HepG2 (cell line): ENCODE measurements around the gene MAP3K8. TPM values are rescaled to one million over a fixed set of nuclear protein-coding genes. Genes with fewer than 3 reads are reported as not detected.

ENCODE experiments used
- AKAP8 ChIP-seq: sonication (generic); formaldehyde crosslinking; IDR thresholded peaks from 2 replicates; pipeline ENCODE4 v1.5.1; 2020; ENCODE audit warnings: mild to moderate bottlenecking, missing genetic modification reagents
- CCAR2 ChIP-seq: fragments of 200-400 bp; formaldehyde crosslinking; optimal IDR thresholded peaks from 2 replicates; pipeline ENCODE3; 2018; ENCODE audit warnings: low read depth, mild to moderate bottlenecking, low read length, moderate library complexity
- CCDC6 ChIP-seq: sonication (generic); formaldehyde crosslinking; IDR thresholded peaks from 2 replicates; pipeline ENCODE4 v1.8.1; 2022; ENCODE audit warnings: mild to moderate bottlenecking, missing genetic modification reagents, moderate library complexity
- HNRNPH1 ChIP-seq: fragments of 200-400 bp; formaldehyde crosslinking; optimal IDR thresholded peaks from 2 replicates; pipeline ENCODE3; 2017; ENCODE audit warnings: mild to moderate bottlenecking, low read depth, low read length
- MBD4 ChIP-seq: IDR thresholded peaks from 2 replicates; pipeline ENCODE4 v1.6.1; 2012; ENCODE audit warnings: low read length, inconsistent platforms, borderline replicate concordance
- NCOA5 ChIP-seq: sonication (generic); formaldehyde crosslinking; IDR thresholded peaks from 2 replicates; pipeline ENCODE4 v1.4.0; 2020; ENCODE audit warnings: missing genetic modification reagents
- PCBP1 ChIP-seq: fragments of 200-400 bp; formaldehyde crosslinking; IDR thresholded peaks from 2 replicates; pipeline ENCODE4 v1.6.1; 2017; ENCODE audit warnings: mild to moderate bottlenecking, low read depth, low read length, borderline replicate concordance
- RFX1 ChIP-seq: fragments of 450-650 bp; IDR thresholded peaks from 2 replicates; pipeline ENCODE4 v1.6.1; 2017
- RXRA ChIP-seq: sonication (generic); formaldehyde crosslinking; IDR thresholded peaks from 2 replicates; pipeline ENCODE4 v1.5.1; 2020; ENCODE audit warnings: missing genetic modification reagents
- SOX5 ChIP-seq: IDR thresholded peaks from 2 replicates; pipeline ENCODE4 v1.6.1; 2016; ENCODE audit warnings: borderline replicate concordance
- STAT5B ChIP-seq: sonication (generic); formaldehyde crosslinking; IDR thresholded peaks from 2 replicates; pipeline ENCODE4 v1.4.0; 2020; ENCODE audit warnings: missing genetic modification reagents
- ZNF333 ChIP-seq: sonication (generic); formaldehyde crosslinking; IDR thresholded peaks from 2 replicates; pipeline ENCODE4 v1.4.0; 2020; ENCODE audit warnings: mild to moderate bottlenecking, missing genetic modification reagents, borderline replicate concordance
- ZNF678 ChIP-seq: sonication (generic); formaldehyde crosslinking; IDR thresholded peaks from 2 replicates; pipeline ENCODE4 v1.4.0; 2020; ENCODE audit warnings: mild to moderate bottlenecking, missing genetic modification reagents
- ZNF776 ChIP-seq: sonication (generic); formaldehyde crosslinking; IDR thresholded peaks from 2 replicates; pipeline ENCODE4 v1.4.0; 2020; ENCODE audit warnings: mild to moderate bottlenecking, missing genetic modification reagents
- ZNF782 ChIP-seq: sonication (generic); formaldehyde crosslinking; IDR thresholded peaks from 2 replicates; pipeline ENCODE4 v1.4.0; 2020; ENCODE audit warnings: missing genetic modification reagents, mild to moderate bottlenecking, borderline replicate concordance
- polyA plus RNA-seq, 8 experiments: library from polyadenylated mRNA; depleted of rRNA in 3 of 8; stranded (reverse) in 7 of 8; unstranded in 1 of 8; fragments of >200 nt; fragmentation: Illumina TruSeq in 4 of 8; extraction: Trizol in 4 of 8; gene quantifications; 2 replicates each; pipeline versions ENCODE4 v1.2.1 to v1.2.3, GENCODE V29; 2011 to 2016; ENCODE audit warnings: low read depth in 4 of 8, missing spikeins in 1 of 8, mixed read lengths in 1 of 8; ENCODE audit not compliant: insufficient read depth in 1 of 8
- total RNA-seq, 5 experiments: library from RNA; depleted of rRNA; stranded (reverse); fragments of >200 nt; fragmentation: Illumina TruSeq; extraction: Trizol; gene quantifications; 2 replicates each; pipeline ENCODE4 v1.2.3, GENCODE V29; 2016; ENCODE audit warnings: low read depth in 1 of 5
- TF ChIP-seq, protein P1 (sequence below): IDR thresholded peaks from 2 replicates; pipeline ENCODE4 v1.6.1; 2016; ENCODE audit warnings: mild to moderate bottlenecking
- TF ChIP-seq, protein P2 (sequence below): sonication (generic); formaldehyde crosslinking; IDR thresholded peaks from 2 replicates; pipeline ENCODE4 v1.4.0; 2020; ENCODE audit warnings: mild to moderate bottlenecking, low read depth, missing genetic modification reagents
- TF ChIP-seq, protein P3 (sequence below): IDR thresholded peaks from 2 replicates; pipeline ENCODE4 v1.6.1; 2016; ENCODE audit warnings: mild to moderate bottlenecking, missing biosample characterization, missing genetic modification reagents
- TF ChIP-seq, protein P4 (sequence below): sonication (generic); formaldehyde crosslinking; IDR thresholded peaks from 2 replicates; pipeline ENCODE4 v1.4.0; 2020; ENCODE audit warnings: missing genetic modification reagents, mild to moderate bottlenecking, borderline replicate concordance
- TF ChIP-seq, protein P5 (sequence below), 2 experiments: sonication (generic) in 1 of 2; formaldehyde crosslinking in 1 of 2; IDR thresholded peaks; 2 replicates each; pipeline versions ENCODE4 v1.4.0 to v1.6.1; 2018 to 2020; ENCODE audit warnings: missing genetic modification reagents in 2 of 2, borderline replicate concordance in 1 of 2, low read depth in 1 of 2, mild to moderate bottlenecking in 1 of 2, missing biosample characterization in 1 of 2
- TF ChIP-seq, protein P6 (sequence below): sonication (generic); formaldehyde crosslinking; IDR thresholded peaks from 2 replicates; pipeline ENCODE4 v1.5.1; 2020; ENCODE audit warnings: mild to moderate bottlenecking, missing genetic modification reagents, borderline replicate concordance

MAP3K8 gene
- total and polyA plus RNA-seq, 2 of the 13 experiments (the other 11 are each of a cell fraction or from before 2014, with no cell fraction given), result 19.3 to 37.9 TPM

DNA sequence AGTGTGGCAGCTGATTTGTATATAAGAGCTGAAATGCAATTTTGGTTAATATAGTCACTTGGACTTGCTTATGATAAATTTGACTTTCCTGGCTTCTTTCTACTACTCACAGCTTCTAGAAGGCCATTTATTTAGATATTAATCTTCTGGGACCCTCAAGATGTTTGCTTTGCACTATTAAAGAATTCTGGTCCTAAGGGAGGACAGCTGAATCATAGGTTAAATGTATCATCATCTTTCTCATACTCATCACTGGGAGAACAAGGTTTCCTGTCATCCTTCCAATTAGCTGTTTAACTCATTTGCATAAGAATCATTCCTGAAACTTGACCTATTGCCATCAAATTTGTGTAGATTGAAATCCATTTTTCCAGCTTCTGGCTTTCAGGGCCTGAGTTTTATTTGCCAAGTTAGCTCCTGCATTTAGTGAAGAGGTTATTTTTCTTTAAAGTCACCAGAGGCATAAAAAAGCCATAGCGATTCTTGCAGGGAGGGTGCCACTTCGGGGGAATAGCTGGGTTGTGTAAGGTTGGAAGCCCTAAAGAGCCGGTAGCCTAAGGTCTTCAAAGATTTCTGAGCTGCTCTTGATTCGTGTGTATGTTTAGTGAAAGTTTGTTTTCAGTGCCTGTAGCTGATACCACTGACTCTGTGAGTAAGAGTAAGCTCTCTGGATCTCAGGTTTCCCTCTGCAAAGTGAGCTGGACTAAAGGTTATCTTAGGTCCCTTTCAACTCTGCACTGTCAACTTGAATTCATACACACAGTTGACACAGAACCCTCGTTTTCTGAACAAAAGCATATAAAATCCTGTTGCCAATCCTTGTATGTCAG is 4.3 kb downstream of the MAP3K8 start (continued):
- TF ChIP-seq ZNF333, result no peak
- no peak for TF ChIP-seq ZNF678 (CRISPR knock-in tag)
- no peak for TF ChIP-seq ZNF776 (CRISPR knock-in tag)
- TF ChIP-seq NCOA5 (CRISPR knock-in tag), result no peak
- TF ChIP-seq, protein P1, sequence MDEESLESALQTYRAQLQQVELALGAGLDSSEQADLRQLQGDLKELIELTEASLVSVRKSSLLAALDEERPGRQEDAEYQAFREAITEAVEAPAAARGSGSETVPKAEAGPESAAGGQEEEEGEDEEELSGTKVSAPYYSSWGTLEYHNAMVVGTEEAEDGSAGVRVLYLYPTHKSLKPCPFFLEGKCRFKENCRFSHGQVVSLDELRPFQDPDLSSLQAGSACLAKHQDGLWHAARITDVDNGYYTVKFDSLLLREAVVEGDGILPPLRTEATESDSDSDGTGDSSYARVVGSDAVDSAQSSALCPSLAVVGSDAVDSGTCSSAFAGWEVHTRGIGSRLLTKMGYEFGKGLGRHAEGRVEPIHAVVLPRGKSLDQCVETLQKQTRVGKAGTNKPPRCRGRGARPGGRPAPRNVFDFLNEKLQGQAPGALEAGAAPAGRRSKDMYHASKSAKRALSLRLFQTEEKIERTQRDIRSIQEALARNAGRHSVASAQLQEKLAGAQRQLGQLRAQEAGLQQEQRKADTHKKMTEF (CRISPR knock-in tag), result peak; percentile 70; the same call in 1 of the 2 replicates
- TF ChIP-seq, protein P2, sequence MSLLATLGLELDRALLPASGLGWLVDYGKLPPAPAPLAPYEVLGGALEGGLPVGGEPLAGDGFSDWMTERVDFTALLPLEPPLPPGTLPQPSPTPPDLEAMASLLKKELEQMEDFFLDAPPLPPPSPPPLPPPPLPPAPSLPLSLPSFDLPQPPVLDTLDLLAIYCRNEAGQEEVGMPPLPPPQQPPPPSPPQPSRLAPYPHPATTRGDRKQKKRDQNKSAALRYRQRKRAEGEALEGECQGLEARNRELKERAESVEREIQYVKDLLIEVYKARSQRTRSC (CRISPR knock-in tag), result no peak
- TF ChIP-seq, protein P3, sequence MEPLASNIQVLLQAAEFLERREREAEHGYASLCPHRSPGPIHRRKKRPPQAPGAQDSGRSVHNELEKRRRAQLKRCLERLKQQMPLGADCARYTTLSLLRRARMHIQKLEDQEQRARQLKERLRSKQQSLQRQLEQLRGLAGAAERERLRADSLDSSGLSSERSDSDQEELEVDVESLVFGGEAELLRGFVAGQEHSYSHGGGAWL (CRISPR knock-in tag), result no peak
- peak; percentile 69; the same call in 1 of the 2 replicates for TF ChIP-seq SOX5 (CRISPR knock-in tag)
- TF ChIP-seq CCAR2, result no peak
- TF ChIP-seq STAT5B (CRISPR knock-in tag), result no peak
- TF ChIP-seq RFX1, result no peak
- no peak for TF ChIP-seq PCBP1
- TF ChIP-seq RXRA (CRISPR knock-in tag), result peak; percentile 52; the same call in 1 of the 2 replicates
- TF ChIP-seq, protein P4, sequence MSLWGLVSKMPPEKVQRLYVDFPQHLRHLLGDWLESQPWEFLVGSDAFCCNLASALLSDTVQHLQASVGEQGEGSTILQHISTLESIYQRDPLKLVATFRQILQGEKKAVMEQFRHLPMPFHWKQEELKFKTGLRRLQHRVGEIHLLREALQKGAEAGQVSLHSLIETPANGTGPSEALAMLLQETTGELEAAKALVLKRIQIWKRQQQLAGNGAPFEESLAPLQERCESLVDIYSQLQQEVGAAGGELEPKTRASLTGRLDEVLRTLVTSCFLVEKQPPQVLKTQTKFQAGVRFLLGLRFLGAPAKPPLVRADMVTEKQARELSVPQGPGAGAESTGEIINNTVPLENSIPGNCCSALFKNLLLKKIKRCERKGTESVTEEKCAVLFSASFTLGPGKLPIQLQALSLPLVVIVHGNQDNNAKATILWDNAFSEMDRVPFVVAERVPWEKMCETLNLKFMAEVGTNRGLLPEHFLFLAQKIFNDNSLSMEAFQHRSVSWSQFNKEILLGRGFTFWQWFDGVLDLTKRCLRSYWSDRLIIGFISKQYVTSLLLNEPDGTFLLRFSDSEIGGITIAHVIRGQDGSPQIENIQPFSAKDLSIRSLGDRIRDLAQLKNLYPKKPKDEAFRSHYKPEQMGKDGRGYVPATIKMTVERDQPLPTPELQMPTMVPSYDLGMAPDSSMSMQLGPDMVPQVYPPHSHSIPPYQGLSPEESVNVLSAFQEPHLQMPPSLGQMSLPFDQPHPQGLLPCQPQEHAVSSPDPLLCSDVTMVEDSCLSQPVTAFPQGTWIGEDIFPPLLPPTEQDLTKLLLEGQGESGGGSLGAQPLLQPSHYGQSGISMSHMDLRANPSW, result no peak
- no peak for TF ChIP-seq HNRNPH1
- TF ChIP-seq, protein P5, sequence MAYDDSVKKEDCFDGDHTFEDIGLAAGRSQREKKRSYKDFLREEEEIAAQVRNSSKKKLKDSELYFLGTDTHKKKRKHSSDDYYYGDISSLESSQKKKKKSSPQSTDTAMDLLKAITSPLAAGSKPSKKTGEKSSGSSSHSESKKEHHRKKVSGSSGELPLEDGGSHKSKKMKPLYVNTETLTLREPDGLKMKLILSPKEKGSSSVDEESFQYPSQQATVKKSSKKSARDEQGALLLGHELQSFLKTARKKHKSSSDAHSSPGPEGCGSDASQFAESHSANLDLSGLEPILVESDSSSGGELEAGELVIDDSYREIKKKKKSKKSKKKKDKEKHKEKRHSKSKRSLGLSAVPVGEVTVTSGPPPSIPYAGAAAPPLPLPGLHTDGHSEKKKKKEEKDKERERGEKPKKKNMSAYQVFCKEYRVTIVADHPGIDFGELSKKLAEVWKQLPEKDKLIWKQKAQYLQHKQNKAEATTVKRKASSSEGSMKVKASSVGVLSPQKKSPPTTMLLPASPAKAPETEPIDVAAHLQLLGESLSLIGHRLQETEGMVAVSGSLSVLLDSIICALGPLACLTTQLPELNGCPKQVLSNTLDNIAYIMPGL (CRISPR knock-in tag; IDR thresholded peaks at IDR 0.05; ENCODE audit: borderline replicate concordance in 1 of 2, low read depth in 1 of 2), result peak in 1 of 2 experiments; percentile 39; a peak in 1 of 4 replicates
- TF ChIP-seq ZNF782 (CRISPR knock-in tag), result no peak
- no peak for TF ChIP-seq CCDC6
- TF ChIP-seq, protein P6, sequence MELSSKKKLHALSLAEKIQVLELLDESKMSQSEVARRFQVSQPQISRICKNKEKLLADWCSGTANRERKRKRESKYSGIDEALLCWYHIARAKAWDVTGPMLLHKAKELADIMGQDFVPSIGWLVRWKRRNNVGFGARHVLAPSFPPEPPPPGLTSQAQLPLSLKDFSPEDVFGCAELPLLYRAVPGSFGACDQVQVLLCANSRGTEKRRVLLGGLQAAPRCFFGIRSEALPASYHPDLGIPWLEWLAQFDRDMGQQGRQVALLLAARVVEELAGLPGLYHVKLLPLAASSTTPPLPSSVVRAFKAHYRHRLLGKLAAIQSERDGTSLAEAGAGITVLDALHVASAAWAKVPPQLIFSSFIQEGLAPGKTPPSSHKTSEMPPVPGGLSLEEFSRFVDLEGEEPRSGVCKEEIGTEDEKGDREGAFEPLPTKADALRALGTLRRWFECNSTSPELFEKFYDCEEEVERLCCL (CRISPR knock-in tag), result no peak
- TF ChIP-seq MBD4, result no peak
- no peak for TF ChIP-seq AKAP8 (CRISPR knock-in tag)
